Left colon (tissue), 2 donors: Measurements from ENCODE around the gene MED13L. TPM values are rescaled to one million over a fixed set of nuclear protein-coding genes. Genes with fewer than 3 reads are reported as not detected.
"Not testable (repeated sequence)": the region's sequence is repeated elsewhere in the genome, so short reads cannot be mapped to it uniquely, and the experiment has no call there.

Experiments
- ATAC-seq: fragments of 200-7000 bp; cut with Tn5 transposase; one replicate; pipeline ENCODE4 v1.9.1; 2020; ENCODE audit warnings: mild to moderate bottlenecking, moderate library complexity
- DNase-seq, 2 donors: peaks; one replicate each; pipeline ENCODE4 v3.0.0-alpha.2; 2020
- intact Hi-C, 2 donors: fragments of 100-400 bp; cut with DNase I in 1 of 2; cut with micrococcal nuclease in 1 of 2; formaldehyde crosslinking; loops; one replicate each; pipeline versions ENCODE4 v1.11.2 to v1.14.0; 2022; cut with DNase I, micrococcal nuclease
- total RNA-seq, 2 donors: library from RNA; stranded (reverse); fragmentation: NEBNext Ultra II Directional; extraction: Animal tissue kit (Norgen Biotek cat#: 25700); gene quantifications; one replicate each; pipeline ENCODE4 v1.2.1, GENCODE V29; 2021
- donor health status: DM: no; HTN: no; CAD: no.
- donor health status: DM: yes; HTN: yes; CAD: no.

The MED13L gene
- total RNA-seq, 2 donors from 2014 or later, result 94.2 to 106 TPM

GRCh38 chr12:116284396-116284795 lies 6.9 kb upstream of the MED13L start:
- no peak for ATAC-seq
- intact Hi-C loops, result loop anchor here in 1 of 2 donors (10.0 kb wide), 1 partner anchor 320 kb away; no protein-coding TSS in a partner anchor

GRCh38 chr12:116283881-116284280 lies 6.4 kb upstream of the MED13L start:
- intact Hi-C loops, result loop anchor here in 1 of 2 donors (10.0 kb wide), 1 partner anchor 321 kb away; no protein-coding TSS in a partner anchor
- not testable (repeated sequence) for ATAC-seq, DNase-seq

More at GRCh38 chr12:116284396-116284795, 6.9 kb upstream of the MED13L start:
- DNase-seq, result no peak

GRCh38 chr12:116282371-116283286 lies 5.1 kb upstream of the MED13L start:
- DNase-seq (no peak), ATAC-seq (no peak)
- intact Hi-C loops, result loop anchor here in 1 of 2 donors (10.0 kb wide), 1 partner anchor 322 kb away; no protein-coding TSS in a partner anchor

- intact Hi-C loops, result loop anchor here in 1 of 2 donors (10.0 kb wide), 1 partner anchor 324 kb away; no protein-coding TSS in a partner anchor
- ATAC-seq, result peak; percentile 71
- DNase-seq, result no peak
Observed at GRCh38 chr12:116280595-116281290, 3.2 kb upstream of the MED13L start.

GRCh38 chr12:116278667-116279066 lies 1.2 kb upstream of the MED13L start:
- DNase-seq (no peak), ATAC-seq (no peak)
- intact Hi-C loops, result no loop called here

- ATAC-seq (no peak), DNase-seq (no peak)
- intact Hi-C loops, result no loop called here
Observed at GRCh38 chr12:116278279-116278626, 760 bp upstream of the MED13L start.

- intact Hi-C loops, result no loop called here
- peak; percentile 55 for ATAC-seq
- DNase-seq, result peak; percentile 62 to 83
Observed at GRCh38 chr12:116276652-116277466, 634 bp downstream of the MED13L start.

- ATAC-seq, result no peak
- intact Hi-C loops, result no loop called here
- DNase-seq, result no peak
Observed at GRCh38 chr12:116274551-116275375, 2.7 kb downstream of the MED13L start.

- intact Hi-C loops, result no loop called here
Observed at GRCh38 chr12:116273813-116274550, 3.5 kb downstream of the MED13L start.

GRCh38 chr12:116267948-116268347 lies 9.5 kb downstream of the MED13L start:
- ATAC-seq (no peak), DNase-seq (no peak)
- intact Hi-C loops, result loop anchor here in 1 of 2 donors (10.0 kb wide), 1 partner anchor 337 kb away; no protein-coding TSS in a partner anchor

More at GRCh38 chr12:116273813-116274550, 3.5 kb downstream of the MED13L start:
- DNase-seq (no peak), ATAC-seq (no peak)

GRCh38 chr12:116266631-116267349 lies 10.7 kb downstream of the MED13L start:
- no peak for DNase-seq
- intact Hi-C loops, result loop anchor here in 1 of 2 donors (10.0 kb wide), 1 partner anchor 338 kb away; no protein-coding TSS in a partner anchor
- no peak for ATAC-seq

GRCh38 chr12:116266168-116266601 lies 11.3 kb downstream of the MED13L start:
- DNase-seq, result no peak
- peak; percentile 37 for ATAC-seq
- intact Hi-C loops, result loop anchor here in 1 of 2 donors (10.0 kb wide), 1 partner anchor 339 kb away; no protein-coding TSS in a partner anchor

- ATAC-seq (no peak), DNase-seq (no peak)
- intact Hi-C loops, result loop anchor here in 1 of 2 donors (10.0 kb wide), 1 partner anchor 339 kb away; no protein-coding TSS in a partner anchor
Observed at GRCh38 chr12:116265351-116266147, 11.9 kb downstream of the MED13L start.

GRCh38 chr12:116264525-116265070 lies 12.9 kb downstream of the MED13L start:
- ATAC-seq (no peak), DNase-seq (no peak)
- intact Hi-C loops, result loop anchor here in 1 of 2 donors (10.0 kb wide), 1 partner anchor 340 kb away; no protein-coding TSS in a partner anchor

GRCh38 chr12:116263844-116264243 lies 13.6 kb downstream of the MED13L start:
- DNase-seq, result no peak
- intact Hi-C loops, result loop anchor here in 1 of 2 donors (10.0 kb wide), 1 partner anchor 341 kb away; no protein-coding TSS in a partner anchor
- no peak for ATAC-seq
